ENCODE measurements around the gene CRACR2A.

Gene CRACR2A

GRCh38 chr12:3698218-3698974, 54.5 kb downstream of the CRACR2A start:
- no peak for TF ChIP-seq CTCF (IDR thresholded peaks at IDR 0.05; ENCODE audit: insufficient read depth, missing control alignments)
- no peak for FAIRE-seq

GRCh38 chr12:3697311-3697870, 55.5 kb downstream of the CRACR2A start:
- DNase-seq (ENCODE audit: insufficient read length, low spot score) (no peak), FAIRE-seq (no peak)
- TF ChIP-seq CTCF (IDR thresholded peaks at IDR 0.05; ENCODE audit: insufficient read depth, missing control alignments), result no peak

More at GRCh38 chr12:3698218-3698974, 54.5 kb downstream of the CRACR2A start:
- DNase-seq (ENCODE audit: insufficient read length, low spot score), result no peak

GRCh38 chr12:3694673-3695072, 58.2 kb downstream of the CRACR2A start:
- DNase-seq (ENCODE audit: insufficient read length, low spot score), result no peak
- no peak for TF ChIP-seq CTCF (IDR thresholded peaks at IDR 0.05; ENCODE audit: insufficient read depth, missing control alignments)
- no peak for FAIRE-seq

- no peak for TF ChIP-seq CTCF (IDR thresholded peaks at IDR 0.05; ENCODE audit: insufficient read depth, missing control alignments)
- no peak for DNase-seq (ENCODE audit: insufficient read length, low spot score)
- no peak for FAIRE-seq
Observed at GRCh38 chr12:3692616-3693365, 60.1 kb downstream of the CRACR2A start.

GRCh38 chr12:3686463-3686862, 66.4 kb downstream of the CRACR2A start:
- DNase-seq (ENCODE audit: insufficient read length, low spot score) (no peak), FAIRE-seq (no peak)
- TF ChIP-seq CTCF (IDR thresholded peaks at IDR 0.05; ENCODE audit: insufficient read depth, missing control alignments), result no peak

GRCh38 chr12:3685830-3686229, 67.1 kb downstream of the CRACR2A start:
- FAIRE-seq (no peak), DNase-seq (ENCODE audit: insufficient read length, low spot score) (no peak)
- no peak for TF ChIP-seq CTCF (IDR thresholded peaks at IDR 0.05; ENCODE audit: insufficient read depth, missing control alignments)

All from D721Med (cell line).